ENCODE measurements around the gene DDX1. TPM values are rescaled to one million over a fixed set of nuclear protein-coding genes. Genes with fewer than 3 reads are reported as not detected.

The DDX1 gene
- total RNA-seq, 1 donor from 2014 or later: 89.9 TPM

DNA sequence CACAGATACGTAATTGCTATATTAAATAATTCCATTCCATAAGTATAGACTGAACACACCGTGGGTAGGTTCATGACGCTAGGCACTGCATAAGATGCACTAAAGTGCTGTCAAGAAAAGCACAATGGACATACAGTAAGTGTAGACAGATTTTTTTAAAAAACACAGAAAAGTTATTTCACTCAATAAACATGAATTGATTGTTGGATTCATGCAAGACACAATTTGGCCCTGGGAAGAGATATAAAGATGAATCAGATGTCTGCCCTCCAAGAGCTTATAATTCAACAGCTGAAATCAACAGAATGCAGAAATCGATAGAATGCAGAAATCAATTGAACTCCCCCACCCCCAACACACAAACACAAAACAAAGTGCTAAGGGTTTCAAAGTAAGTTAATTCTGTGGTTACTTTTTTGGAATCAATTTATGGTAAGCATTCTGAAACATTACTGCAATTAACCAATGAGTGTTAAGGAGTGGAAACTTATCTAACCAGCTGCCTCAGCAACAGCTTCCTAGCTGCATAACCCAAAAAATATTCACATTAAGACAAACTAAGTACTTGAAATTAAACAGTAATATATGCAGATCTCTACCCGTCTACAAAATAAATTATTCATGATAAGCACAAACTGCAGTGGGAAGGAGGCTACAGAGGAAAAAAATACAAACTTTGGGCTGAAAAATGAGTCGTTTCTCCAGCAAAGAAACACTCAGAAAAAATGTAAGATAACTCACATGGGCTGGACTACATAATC, 32.1 kb upstream of the DDX1 start:
- TF ChIP-seq, protein P1, sequence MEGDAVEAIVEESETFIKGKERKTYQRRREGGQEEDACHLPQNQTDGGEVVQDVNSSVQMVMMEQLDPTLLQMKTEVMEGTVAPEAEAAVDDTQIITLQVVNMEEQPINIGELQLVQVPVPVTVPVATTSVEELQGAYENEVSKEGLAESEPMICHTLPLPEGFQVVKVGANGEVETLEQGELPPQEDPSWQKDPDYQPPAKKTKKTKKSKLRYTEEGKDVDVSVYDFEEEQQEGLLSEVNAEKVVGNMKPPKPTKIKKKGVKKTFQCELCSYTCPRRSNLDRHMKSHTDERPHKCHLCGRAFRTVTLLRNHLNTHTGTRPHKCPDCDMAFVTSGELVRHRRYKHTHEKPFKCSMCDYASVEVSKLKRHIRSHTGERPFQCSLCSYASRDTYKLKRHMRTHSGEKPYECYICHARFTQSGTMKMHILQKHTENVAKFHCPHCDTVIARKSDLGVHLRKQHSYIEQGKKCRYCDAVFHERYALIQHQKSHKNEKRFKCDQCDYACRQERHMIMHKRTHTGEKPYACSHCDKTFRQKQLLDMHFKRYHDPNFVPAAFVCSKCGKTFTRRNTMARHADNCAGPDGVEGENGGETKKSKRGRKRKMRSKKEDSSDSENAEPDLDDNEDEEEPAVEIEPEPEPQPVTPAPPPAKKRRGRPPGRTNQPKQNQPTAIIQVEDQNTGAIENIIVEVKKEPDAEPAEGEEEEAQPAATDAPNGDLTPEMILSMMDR (IDR thresholded peaks at IDR 0.05): no peak
- Mint-ChIP-seq H3K27ac (ENCODE audit: unreplicated experiment) (peak overlapping the region; percentile 99), H3K4me3 (ENCODE audit: unreplicated experiment) (peak overlapping the region; percentile 96), H3K27me3 (ENCODE audit: low read depth) (peaks cover 1% of the 10 kb centered on the region), H3K9me3 (ENCODE audit: low read depth) (no peaks in the 10 kb centered on the region), H3K4me1 (ENCODE audit: low read depth) (peaks cover 32% of the 10 kb centered on the region), H3K36me3 (ENCODE audit: low read depth) (peaks cover 1% of the 10 kb centered on the region)
- no peak for DNase-seq (ENCODE audit: low spot score)

DNA sequence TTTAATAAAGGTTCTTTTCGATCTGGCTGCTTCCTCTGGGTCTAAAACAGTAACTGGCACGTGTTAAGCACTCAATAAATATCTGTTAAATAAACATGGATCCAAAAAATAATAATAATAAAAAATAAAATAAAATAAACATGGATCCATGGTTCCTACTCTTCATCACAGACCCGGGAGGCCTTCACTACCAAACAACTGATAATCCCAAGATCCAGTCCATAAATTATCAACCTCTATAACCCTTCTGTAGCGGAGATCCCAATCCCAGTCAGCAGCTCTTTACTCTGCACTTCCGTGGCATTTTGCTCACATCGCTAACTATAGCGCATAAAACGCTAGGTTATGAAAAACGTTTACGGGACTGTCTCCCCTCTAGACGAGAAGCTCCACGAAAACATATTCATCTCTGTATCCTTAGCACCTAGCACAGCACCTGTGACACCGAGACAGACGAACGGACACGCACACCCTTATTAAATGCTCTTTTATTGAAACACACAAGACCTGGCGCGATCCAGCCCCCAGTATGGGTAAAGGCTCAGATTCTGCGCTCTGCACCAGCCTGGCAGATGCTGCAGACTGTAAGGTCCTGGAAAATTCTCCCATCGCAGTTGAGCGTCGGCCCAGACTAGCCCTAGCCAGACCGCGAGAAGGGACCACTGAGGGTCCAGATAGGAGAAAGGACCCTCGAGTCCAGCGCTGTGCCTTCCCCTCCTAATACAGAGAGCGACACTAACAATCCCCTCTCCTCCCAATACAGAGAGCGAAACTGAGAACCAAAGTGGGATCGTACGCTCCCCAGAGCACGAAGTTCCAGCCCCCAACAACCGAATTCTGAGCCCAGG, 31.3 kb upstream of the DDX1 start:
- H3K27me3 Mint-ChIP-seq (ENCODE audit: low read depth): peaks cover 5% of the 10 kb centered on the region
- no peak for DNase-seq (ENCODE audit: low spot score)
- H3K9me3 Mint-ChIP-seq (ENCODE audit: low read depth): no peaks in the 10 kb centered on the region
- peak overlapping the region; percentile 96 for H3K4me3 Mint-ChIP-seq (ENCODE audit: unreplicated experiment)
- peak overlapping the region; percentile 99 for H3K27ac Mint-ChIP-seq (ENCODE audit: unreplicated experiment)
- no peaks in the 10 kb centered on the region for H3K36me3 Mint-ChIP-seq (ENCODE audit: low read depth)
- TF ChIP-seq, protein P1 (IDR thresholded peaks at IDR 0.05): no peak
- H3K4me1 Mint-ChIP-seq (ENCODE audit: low read depth): peaks cover 29% of the 10 kb centered on the region

DNA sequence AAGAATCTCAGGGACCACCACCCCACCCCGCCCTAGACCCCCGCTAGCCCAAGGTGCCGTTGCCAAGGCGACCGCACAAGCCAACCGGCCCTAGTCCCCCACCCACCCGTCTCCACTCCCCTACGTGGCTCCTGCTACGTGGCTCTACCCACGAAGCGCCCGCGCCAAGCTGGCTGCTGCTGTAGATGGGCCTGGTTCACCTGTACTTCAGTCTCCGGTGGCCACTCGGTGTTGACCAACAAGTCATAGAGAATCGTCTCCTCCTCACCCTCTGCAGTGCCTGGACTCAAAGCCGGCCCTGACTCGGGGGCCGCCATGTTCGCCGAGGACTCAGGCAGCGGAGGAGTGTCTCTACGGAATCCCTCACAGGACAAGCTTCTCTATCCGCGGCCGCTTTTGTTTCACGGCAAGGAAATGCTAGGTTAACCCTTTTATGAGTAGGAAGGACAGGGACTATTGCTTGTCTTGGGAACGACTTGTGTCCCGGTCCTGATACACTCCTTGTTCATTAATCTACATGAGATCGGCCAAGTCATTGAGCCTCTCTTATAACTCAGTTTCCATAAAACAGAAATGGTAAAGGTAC, 30.6 kb upstream of the DDX1 start, which contains the start of gene NBAS:
NBAS (minus strand) TSS at position 347 of the 586 bp plus-strand sequence; CDS start at position 317, 30 bp downstream.
- no peaks in the 10 kb centered on the region for H3K9me3 Mint-ChIP-seq (ENCODE audit: low read depth)
- peaks cover 8% of the 10 kb centered on the region for H3K27me3 Mint-ChIP-seq (ENCODE audit: low read depth)
- peak within 1 kb of the TSS; percentile 96 for H3K4me3 Mint-ChIP-seq (ENCODE audit: unreplicated experiment)
- no peak for DNase-seq (ENCODE audit: low spot score)
- TF ChIP-seq, protein P1 (IDR thresholded peaks at IDR 0.05): no peak
- H3K36me3 Mint-ChIP-seq (ENCODE audit: low read depth): no peaks in the 10 kb centered on the region
- H3K27ac Mint-ChIP-seq (ENCODE audit: unreplicated experiment): peak within 1 kb of the TSS; percentile 99
- peaks cover 26% of the 10 kb centered on the region for H3K4me1 Mint-ChIP-seq (ENCODE audit: low read depth)

DNA sequence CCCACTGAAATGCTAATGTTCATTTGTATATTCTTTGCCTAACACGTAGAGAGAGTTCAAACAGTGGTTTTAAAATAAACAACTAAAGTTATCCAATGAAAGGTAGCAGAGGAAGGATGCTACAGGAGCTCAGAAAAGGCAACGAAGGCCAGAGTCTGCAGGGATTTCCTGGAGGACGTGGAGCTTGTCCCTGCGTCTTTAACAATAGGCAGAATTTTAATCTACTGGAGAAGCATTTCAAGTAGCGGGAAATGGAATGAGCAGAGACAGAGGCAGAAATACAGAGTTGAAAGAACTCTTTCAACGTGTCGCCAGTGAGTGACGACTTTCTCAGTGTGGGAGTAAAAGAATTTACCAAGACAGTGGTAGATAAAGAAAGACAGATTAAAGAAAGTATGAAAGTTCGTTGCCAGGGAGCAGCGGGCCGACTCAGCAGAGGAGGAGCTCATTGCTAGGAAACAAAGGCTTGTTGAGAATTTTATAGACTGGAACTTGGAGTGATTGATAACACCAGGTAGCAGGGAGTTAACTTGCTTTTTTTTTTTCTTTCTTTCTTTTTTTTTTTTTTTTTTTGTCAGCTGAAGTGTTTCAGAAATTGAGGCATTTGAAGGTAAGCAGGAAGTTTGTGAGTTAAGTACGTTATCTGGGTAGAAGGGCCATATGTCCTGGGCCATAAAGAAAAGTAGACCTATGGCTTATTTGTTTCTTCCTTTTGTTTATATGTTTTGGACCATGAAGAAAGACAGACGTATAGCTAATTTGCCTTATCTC, 29.9 kb upstream of the DDX1 start:
- peaks cover 8% of the 10 kb centered on the region for H3K27me3 Mint-ChIP-seq (ENCODE audit: low read depth)
- TF ChIP-seq, protein P1 (IDR thresholded peaks at IDR 0.05): no peak
- H3K27ac Mint-ChIP-seq (ENCODE audit: unreplicated experiment): peak overlapping the region; percentile 99
- peaks cover 26% of the 10 kb centered on the region for H3K4me1 Mint-ChIP-seq (ENCODE audit: low read depth)
- no peak for DNase-seq (ENCODE audit: low spot score)
- no peaks in the 10 kb centered on the region for H3K9me3 Mint-ChIP-seq (ENCODE audit: low read depth)
- H3K36me3 Mint-ChIP-seq (ENCODE audit: low read depth): no peaks in the 10 kb centered on the region
- peak overlapping the region; percentile 96 for H3K4me3 Mint-ChIP-seq (ENCODE audit: unreplicated experiment)

Data from chondrocyte (in vitro differentiated cells).